Endometrial microvascular endothelial cells (primary cell): Measurements from ENCODE around the gene ZSWIM7. TPM values are rescaled to one million over a fixed set of nuclear protein-coding genes. Genes with fewer than 3 reads are reported as not detected.

Source experiments
- in situ Hi-C: cut with HindIII; loops from 2 replicates; pipeline ENCODE4 v1.10.0; 2017; ENCODE audit warnings: low sequenced_read_pairs, low pct_unique_long_range_greater_than_20kb; ENCODE audit errors: inconsistent ontology term
- total RNA-seq: library from RNA; depleted of rRNA; stranded (reverse); fragments of >200 nt; gene quantifications from one replicate; pipeline ENCODE4 v1.2.3, GENCODE V29; 2015; ENCODE audit errors: inconsistent ontology term

Gene ZSWIM7
- total RNA-seq, 1 donor from 2014 or later = 28.3 TPM

- in situ Hi-C loops = no loop called here
Measured at GRCh38 chr17:15966183-15966878, 33.2 kb downstream of the ZSWIM7 start.

GRCh38 chr17:15965528-15965927 lies 34.0 kb downstream of the ZSWIM7 start:
- in situ Hi-C loops = no loop called here

GRCh38 chr17:15963670-15964110 lies 35.8 kb downstream of the ZSWIM7 start:
- in situ Hi-C loops = no loop called here

GRCh38 chr17:15958484-15958854 lies 41.0 kb downstream of the ZSWIM7 start:
- in situ Hi-C loops = no loop called here

GRCh38 chr17:15957608-15958307 lies 41.7 kb downstream of the ZSWIM7 start:
- in situ Hi-C loops = no loop called here

- in situ Hi-C loops = no loop called here
Measured at GRCh38 chr17:15957206-15957605, 42.3 kb downstream of the ZSWIM7 start.

GRCh38 chr17:15955793-15956541 lies 43.5 kb downstream of the ZSWIM7 start:
- in situ Hi-C loops = no loop called here

GRCh38 chr17:15954222-15954621 lies 45.3 kb downstream of the ZSWIM7 start:
- in situ Hi-C loops = no loop called here

GRCh38 chr17:15952916-15953790 lies 46.4 kb downstream of the ZSWIM7 start:
- in situ Hi-C loops = no loop called here

GRCh38 chr17:15952048-15952532 lies 47.4 kb downstream of the ZSWIM7 start:
- in situ Hi-C loops = no loop called here

GRCh38 chr17:15951368-15952047 lies 48.0 kb downstream of the ZSWIM7 start:
- in situ Hi-C loops = no loop called here

GRCh38 chr17:15947976-15948752 lies 51.3 kb downstream of the ZSWIM7 start:
- in situ Hi-C loops = no loop called here

- in situ Hi-C loops = no loop called here
Measured at GRCh38 chr17:15947271-15947670, 52.2 kb downstream of the ZSWIM7 start.

GRCh38 chr17:15946611-15947120 lies 52.8 kb downstream of the ZSWIM7 start:
- in situ Hi-C loops = no loop called here

- in situ Hi-C loops = no loop called here
Measured at GRCh38 chr17:15945527-15946191, 53.8 kb downstream of the ZSWIM7 start.

GRCh38 chr17:15944759-15945526 lies 54.6 kb downstream of the ZSWIM7 start, which contains the start of gene ADORA2B:
TSS of gene ADORA2B (plus strand) at chr17:15945130. CDS start at chr17:15945249, 119 bp downstream.
- in situ Hi-C loops = no loop called here
